NB4 (cell line): ENCODE results near the gene DNAJC8.

ENCODE experiments used
- CTCF ChIP-seq: IDR thresholded peaks from one replicate; pipeline ENCODE4 v1.5.1; 2012; ENCODE audit warnings: low read depth, low read length
- MAX ChIP-seq: IDR thresholded peaks from 2 replicates; pipeline ENCODE4 v1.6.1; 2011; ENCODE audit warnings: low read depth, low read length
- MYC ChIP-seq: IDR thresholded peaks from 2 replicates; pipeline ENCODE4 v1.6.1; 2011; ENCODE audit warnings: low read depth, low read length
- POLR2A ChIP-seq: IDR thresholded peaks from 2 replicates; pipeline ENCODE4 v1.6.1; 2011; ENCODE audit warnings: mild to moderate bottlenecking; ENCODE audit not compliant: insufficient read length; ENCODE audit errors: extremely low read depth

GRCh38 chr1:28190337-28190979 is 42.4 kb downstream of the DNAJC8 start:
- no peak for TF ChIP-seq MAX
- TF ChIP-seq CTCF: no peak
- no peak for TF ChIP-seq POLR2A
- TF ChIP-seq MYC: no peak
